ENCODE measurements around the gene EFCC1.

The EFCC1 gene

GRCh38 chr3:129047553-129047839 is 46.4 kb downstream of the EFCC1 start:
- no peak overlapping the region for H3K4me3 ChIP-seq (ENCODE audit: low read depth, low read length)
- no peak for TF ChIP-seq CTCF (IDR thresholded peaks at IDR 0.05; ENCODE audit: low read depth, low read length)

DNA sequence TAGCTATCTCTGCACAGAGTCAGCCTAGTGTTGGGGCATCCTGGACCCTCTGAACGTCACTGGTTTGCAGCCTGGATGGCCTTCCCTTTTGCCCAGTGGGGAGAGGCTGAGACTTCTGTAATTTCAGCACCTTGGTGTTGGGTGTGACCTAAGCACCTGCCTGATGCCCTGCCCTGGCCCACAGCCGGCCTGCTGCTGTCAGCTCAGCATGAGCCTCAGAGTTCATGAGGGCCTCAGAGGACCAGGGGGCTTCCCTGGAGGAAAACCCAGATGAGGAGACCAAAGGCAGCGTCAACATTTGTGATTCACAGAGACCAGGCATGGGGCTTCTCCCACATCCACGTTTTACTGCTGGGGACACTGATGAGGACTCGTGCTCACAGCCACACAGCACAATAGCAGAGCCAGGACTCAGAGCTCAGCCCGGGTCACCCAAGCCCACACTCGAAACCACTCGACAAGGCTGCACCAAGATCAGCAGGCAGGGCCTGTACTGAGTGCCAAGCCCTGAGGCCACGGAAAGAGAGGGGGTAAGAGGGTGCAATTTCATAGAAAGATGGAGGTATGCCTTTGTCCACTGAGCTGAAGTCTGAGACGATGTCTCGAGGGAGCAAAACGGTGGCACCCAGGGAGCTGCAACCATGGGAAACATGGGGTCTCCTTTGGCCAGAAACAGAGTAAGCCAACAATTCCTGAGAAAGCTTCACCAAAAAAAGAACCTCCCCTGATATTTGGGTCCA is 49.6 kb downstream of the EFCC1 start:
- TF ChIP-seq CTCF (IDR thresholded peaks at IDR 0.05; ENCODE audit: low read depth, low read length): no peak
- H3K4me3 ChIP-seq (ENCODE audit: low read depth, low read length): no peak overlapping the region

DNA sequence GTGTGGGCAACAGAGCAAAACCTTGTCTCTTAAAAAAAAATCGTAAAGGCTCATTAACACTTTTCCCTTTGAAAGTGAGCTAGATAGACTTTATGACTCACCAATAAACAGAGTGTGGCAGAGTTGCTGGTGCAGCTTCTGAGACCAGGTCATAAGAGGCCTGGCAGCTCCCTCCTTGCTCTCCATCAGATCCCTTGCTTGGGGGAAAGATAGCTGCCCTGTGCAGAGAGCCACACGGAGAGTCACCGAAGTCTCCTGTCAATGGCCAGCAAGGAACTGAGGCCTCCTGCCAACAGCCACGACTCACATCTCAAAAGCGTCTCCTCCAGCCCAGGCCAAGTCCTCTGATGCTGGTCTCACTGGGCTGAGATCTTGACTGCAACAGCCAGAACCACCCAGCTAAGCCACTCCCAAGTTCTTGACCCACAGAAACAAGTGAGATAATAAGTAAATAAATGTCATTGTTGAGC is 50.8 kb downstream of the EFCC1 start:
- TF ChIP-seq CTCF (IDR thresholded peaks at IDR 0.05; ENCODE audit: low read depth, low read length): no peak
- no peak overlapping the region for H3K4me3 ChIP-seq (ENCODE audit: low read depth, low read length)

- H3K4me3 ChIP-seq (ENCODE audit: low read depth, low read length): no peak overlapping the region
- no peak for TF ChIP-seq CTCF (IDR thresholded peaks at IDR 0.05; ENCODE audit: low read depth, low read length)
Observed at GRCh38 chr3:129052675-129053074, 51.6 kb downstream of the EFCC1 start.

- no peak for TF ChIP-seq CTCF (IDR thresholded peaks at IDR 0.05; ENCODE audit: low read depth, low read length)
- no peak overlapping the region for H3K4me3 ChIP-seq (ENCODE audit: low read depth, low read length)
Observed at GRCh38 chr3:129054605-129055104, 53.6 kb downstream of the EFCC1 start.

DNA sequence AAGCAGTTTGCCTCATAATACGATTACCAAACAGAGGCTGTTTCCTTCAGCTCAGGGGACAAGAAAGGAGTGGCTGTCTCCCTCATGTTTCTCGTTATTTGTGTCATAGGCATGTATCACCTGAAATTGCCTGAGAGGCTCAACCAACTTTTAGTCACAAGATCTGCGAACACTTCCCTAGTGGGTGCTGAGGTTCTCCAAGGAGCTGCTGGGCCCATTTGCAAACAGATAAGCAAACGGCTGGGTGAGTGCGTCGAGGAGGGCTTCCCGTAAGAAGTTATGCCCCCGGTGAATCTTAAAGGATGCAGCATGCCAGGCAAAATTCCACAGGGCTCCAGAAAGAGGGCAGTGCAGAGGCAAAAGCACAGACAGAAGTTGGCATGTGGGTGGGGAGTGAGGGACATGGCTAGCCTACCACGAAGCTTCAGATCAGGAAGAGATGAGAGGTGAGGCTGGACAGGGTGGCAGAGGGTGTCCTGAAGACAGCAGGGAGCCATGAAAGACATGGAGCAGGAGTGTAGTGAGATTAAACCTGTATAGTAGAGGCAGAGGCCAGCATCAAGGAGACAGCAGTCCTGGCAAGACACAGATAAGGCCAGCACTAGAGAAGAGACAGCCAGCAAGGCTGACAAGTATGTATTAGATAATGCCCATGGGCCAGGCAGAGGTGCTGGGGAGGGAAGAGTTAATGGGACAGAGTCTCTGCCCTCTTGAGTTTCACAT is 55.5 kb downstream of the EFCC1 start:
- no peak overlapping the region for H3K4me3 ChIP-seq (ENCODE audit: low read depth, low read length)
- TF ChIP-seq CTCF (IDR thresholded peaks at IDR 0.05; ENCODE audit: low read depth, low read length): no peak

- no peak overlapping the region for H3K4me3 ChIP-seq (ENCODE audit: low read depth, low read length)
- no peak for TF ChIP-seq CTCF (IDR thresholded peaks at IDR 0.05; ENCODE audit: low read depth, low read length)
Observed at GRCh38 chr3:129057249-129057648, 56.1 kb downstream of the EFCC1 start.

All from WI38 (cell line).